RWPE2 (cell line): Measurements from ENCODE around the gene SPECC1L.

Experiments
- ATAC-seq: fragments of 200-7000 bp; cut with Tn5 transposase; 3 replicates; pipeline ENCODE4 v1.9.1; 2021; ENCODE audit warnings: low read depth
- DNase-seq: peaks from one replicate; pipeline ENCODE4 v3.0.0-alpha.2; 2020; ENCODE audit warnings: low spot score
- H3K27ac ChIP-seq: fragments of 450-650 bp; 2 replicates; pipeline ENCODE4 v1.5.1; 2017; ENCODE audit warnings: mild to moderate bottlenecking; ENCODE audit not compliant: poor library complexity, severe bottlenecking
- H3K27me3 ChIP-seq: fragments of 250-450 bp; sonication (Bioruptor Pico); 2 replicates; pipeline ENCODE4 v1.5.1; 2021; ENCODE audit warnings: mild to moderate bottlenecking, moderate library complexity; ENCODE audit not compliant: insufficient read depth, poor library complexity, severe bottlenecking
- H3K36me3 ChIP-seq: fragments of 250-450 bp; sonication (Bioruptor Pico); 2 replicates; pipeline ENCODE4 v1.5.1; 2020; ENCODE audit warnings: low read depth, mild to moderate bottlenecking, moderate library complexity
- H3K4me1 ChIP-seq: fragments of 250-450 bp; sonication (Bioruptor Pico); 2 replicates; pipeline ENCODE4 v1.5.1; 2021; ENCODE audit warnings: mild to moderate bottlenecking, moderate library complexity; ENCODE audit not compliant: insufficient read depth, poor library complexity, severe bottlenecking
- H3K4me3 ChIP-seq: fragments of 250-450 bp; sonication (Bioruptor Pico); 2 replicates; pipeline ENCODE4 v1.5.1; 2021; ENCODE audit warnings: mild to moderate bottlenecking, moderate library complexity; ENCODE audit not compliant: severe bottlenecking
- H3K9me3 ChIP-seq: fragments of 250-450 bp; sonication (Bioruptor Pico); 2 replicates; pipeline ENCODE4 v1.5.1; 2021; ENCODE audit warnings: mild to moderate bottlenecking, moderate library complexity; ENCODE audit not compliant: severe bottlenecking
- TF ChIP-seq, protein P1 (sequence below): fragments of 450-650 bp; IDR thresholded peaks from one replicate; pipeline ENCODE4 v1.5.1; 2017; ENCODE audit warnings: mild to moderate bottlenecking, moderate library complexity; ENCODE audit not compliant: poor library complexity, severe bottlenecking

Gene SPECC1L

DNA sequence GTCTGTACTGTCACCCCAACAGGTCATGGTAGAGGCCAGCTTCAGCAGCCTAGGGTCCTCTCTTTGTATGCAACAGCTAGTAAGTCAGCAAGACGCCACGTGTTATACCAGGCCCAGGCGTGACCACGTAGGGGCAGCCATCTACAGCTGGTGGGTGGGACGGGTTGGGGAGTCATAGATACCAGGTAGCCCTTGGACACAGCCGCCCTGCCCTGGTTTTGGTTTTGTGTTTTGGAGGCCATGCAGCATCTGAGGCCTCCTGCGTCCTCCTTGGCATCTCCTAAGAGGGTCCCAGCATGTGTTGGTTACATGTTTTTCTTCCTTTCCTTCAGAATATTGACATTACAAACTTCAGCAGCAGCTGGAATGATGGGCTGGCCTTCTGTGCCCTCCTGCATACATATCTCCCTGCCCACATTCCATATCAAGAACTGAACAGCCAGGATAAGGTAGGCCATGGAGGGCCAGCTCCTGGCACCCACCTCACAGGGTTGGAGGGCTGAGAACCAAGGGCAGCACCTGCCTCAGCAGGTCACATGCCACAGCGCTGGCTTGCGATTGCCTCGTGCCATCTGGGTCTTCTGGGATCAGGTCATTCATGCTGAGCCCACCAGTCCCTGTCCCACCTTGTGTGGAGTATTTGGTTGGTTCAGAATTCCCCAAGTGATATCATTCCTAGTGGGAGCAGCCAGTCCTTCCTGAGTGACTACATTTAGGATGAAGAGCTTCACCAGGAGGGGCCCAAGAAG is 140.8 kb downstream of the SPECC1L start:
- no peaks in the 10 kb centered on the region for H3K27me3 ChIP-seq
- ATAC-seq = no peak
- DNase-seq = no peak
- H3K36me3 ChIP-seq = peaks cover 10% of the 10 kb centered on the region
- H3K4me1 ChIP-seq = peaks cover 5% of the 10 kb centered on the region
- H3K9me3 ChIP-seq = no peaks in the 10 kb centered on the region
- TF ChIP-seq, protein P1, sequence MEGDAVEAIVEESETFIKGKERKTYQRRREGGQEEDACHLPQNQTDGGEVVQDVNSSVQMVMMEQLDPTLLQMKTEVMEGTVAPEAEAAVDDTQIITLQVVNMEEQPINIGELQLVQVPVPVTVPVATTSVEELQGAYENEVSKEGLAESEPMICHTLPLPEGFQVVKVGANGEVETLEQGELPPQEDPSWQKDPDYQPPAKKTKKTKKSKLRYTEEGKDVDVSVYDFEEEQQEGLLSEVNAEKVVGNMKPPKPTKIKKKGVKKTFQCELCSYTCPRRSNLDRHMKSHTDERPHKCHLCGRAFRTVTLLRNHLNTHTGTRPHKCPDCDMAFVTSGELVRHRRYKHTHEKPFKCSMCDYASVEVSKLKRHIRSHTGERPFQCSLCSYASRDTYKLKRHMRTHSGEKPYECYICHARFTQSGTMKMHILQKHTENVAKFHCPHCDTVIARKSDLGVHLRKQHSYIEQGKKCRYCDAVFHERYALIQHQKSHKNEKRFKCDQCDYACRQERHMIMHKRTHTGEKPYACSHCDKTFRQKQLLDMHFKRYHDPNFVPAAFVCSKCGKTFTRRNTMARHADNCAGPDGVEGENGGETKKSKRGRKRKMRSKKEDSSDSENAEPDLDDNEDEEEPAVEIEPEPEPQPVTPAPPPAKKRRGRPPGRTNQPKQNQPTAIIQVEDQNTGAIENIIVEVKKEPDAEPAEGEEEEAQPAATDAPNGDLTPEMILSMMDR = no peak
- no peak overlapping the region for H3K27ac ChIP-seq
- no peak overlapping the region for H3K4me3 ChIP-seq

- Histone ChIP-seq H3K9me3 (no peaks in the 10 kb centered on the region), H3K4me3 (no peak overlapping the region), H3K27me3 (no peaks in the 10 kb centered on the region), H3K4me1 (peaks cover 5% of the 10 kb centered on the region), H3K27ac (no peak overlapping the region), H3K36me3 (peaks cover 10% of the 10 kb centered on the region)
- TF ChIP-seq, protein P1 = no peak
- DNase-seq (no peak), ATAC-seq (no peak)
Observed at GRCh38 chr22:24412274-24412673, 141.6 kb downstream of the SPECC1L start.

GRCh38 chr22:24413271-24413670 is 142.6 kb downstream of the SPECC1L start:
- H3K9me3 ChIP-seq = no peaks in the 10 kb centered on the region
- TF ChIP-seq, protein P1 = no peak

GRCh38 chr22:24413736-24414385 is 143.2 kb downstream of the SPECC1L start:
- no peaks in the 10 kb centered on the region for H3K27me3 ChIP-seq
- ATAC-seq (no peak), DNase-seq (no peak)
- no peak overlapping the region for H3K4me3 ChIP-seq
- peaks cover 10% of the 10 kb centered on the region for H3K36me3 ChIP-seq
- TF ChIP-seq, protein P1 = no peak
- no peaks in the 10 kb centered on the region for H3K9me3 ChIP-seq
- no peak overlapping the region for H3K27ac ChIP-seq
- H3K4me1 ChIP-seq = peaks cover 6% of the 10 kb centered on the region

More at GRCh38 chr22:24413271-24413670, 142.6 kb downstream of the SPECC1L start:
- Histone ChIP-seq H3K27ac (no peak overlapping the region), H3K4me3 (no peak overlapping the region), H3K27me3 (no peaks in the 10 kb centered on the region), H3K36me3 (peaks cover 10% of the 10 kb centered on the region), H3K4me1 (peaks cover 5% of the 10 kb centered on the region)
- ATAC-seq (no peak), DNase-seq (no peak)

GRCh38 chr22:24414523-24414922 is 143.9 kb downstream of the SPECC1L start:
- TF ChIP-seq, protein P1 = no peak
- no peaks in the 10 kb centered on the region for H3K9me3 ChIP-seq
- no peak for DNase-seq
- H3K36me3 ChIP-seq = peaks cover 10% of the 10 kb centered on the region; the same call in 1 of the 2 replicates
- no peaks in the 10 kb centered on the region for H3K27me3 ChIP-seq
- no peak for ATAC-seq
- no peak overlapping the region for H3K4me3 ChIP-seq
- no peak overlapping the region for H3K27ac ChIP-seq
- H3K4me1 ChIP-seq = peaks cover 9% of the 10 kb centered on the region
